GM18498 (cell line): ENCODE measurements around the gene NKX2-3.
A peak's percentile ranks its signal among the peaks of the same experiment; 100 is the strongest.

Source experiments
- ATAC-seq: cut with Tn5 transposase; IDR thresholded peaks from one replicate; pipeline ENCODE4 v1.9.1; 2021; ENCODE audit warnings: mild to moderate bottlenecking, moderate library complexity; ENCODE audit not compliant: unreplicated experiment

The NKX2-3 gene

DNA sequence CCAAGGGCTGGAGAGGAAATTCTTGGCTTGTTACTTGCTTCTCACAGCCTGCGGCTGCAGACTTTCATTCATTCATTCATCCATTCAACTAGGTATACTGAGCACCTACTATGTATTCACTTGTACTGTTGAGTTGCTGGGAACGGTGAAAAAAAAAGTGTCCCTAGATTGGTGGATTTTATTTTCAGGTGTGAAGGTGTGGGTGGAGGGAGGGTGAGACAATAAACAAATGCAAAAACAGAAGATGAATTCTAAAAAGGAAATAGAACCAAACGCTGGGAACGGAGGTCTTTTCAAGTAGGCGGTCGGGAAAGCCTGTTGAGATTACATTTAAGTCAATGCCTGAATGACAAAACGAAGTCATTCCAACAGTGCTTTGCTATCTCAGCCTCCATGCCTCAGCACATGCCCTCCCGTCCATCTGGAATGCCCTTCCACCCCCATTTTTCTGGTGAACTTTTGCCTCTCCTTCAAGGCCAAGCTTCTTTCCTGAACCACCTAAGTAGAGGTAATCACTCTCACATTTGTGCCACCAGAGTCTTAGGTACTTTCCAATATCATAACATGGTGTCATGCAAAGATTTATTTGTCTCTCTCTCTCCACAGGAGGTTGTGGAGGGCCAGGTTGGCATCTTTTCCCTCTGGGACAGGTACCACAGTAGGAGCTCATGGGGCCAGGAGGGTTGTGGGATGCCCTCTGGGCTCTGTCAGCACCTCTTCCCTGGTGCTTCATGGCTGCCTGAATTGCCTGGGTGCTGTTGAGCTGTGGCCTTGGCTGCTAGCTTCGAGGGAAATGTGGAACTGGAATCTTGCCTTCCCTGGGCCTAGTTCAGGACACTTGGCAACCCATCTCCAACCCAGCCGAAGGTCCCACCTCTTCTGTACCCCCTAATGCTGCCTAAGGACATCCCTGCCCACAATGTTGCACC is 5.5 kb downstream of the NKX2-3 start:
- no peak for ATAC-seq

DNA sequence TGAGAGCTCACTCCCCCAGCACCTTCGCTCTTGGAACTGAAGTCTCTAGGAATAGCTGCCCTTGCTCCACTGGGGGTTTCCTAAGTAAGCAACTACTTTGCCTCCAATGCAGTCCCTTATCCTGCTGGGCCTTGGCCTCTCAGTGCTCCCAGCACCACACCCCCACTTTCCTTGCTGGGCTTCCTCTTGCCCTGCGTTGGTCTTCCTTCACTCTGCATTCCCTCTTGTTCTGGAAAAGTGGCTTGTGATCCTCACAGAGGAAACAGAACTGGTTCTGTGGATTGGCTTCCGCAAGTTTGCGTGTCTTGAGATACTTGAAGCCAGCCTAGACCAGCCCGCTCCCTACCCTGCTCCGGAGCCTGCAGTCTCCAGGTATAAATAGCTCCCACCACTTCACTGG is 6.4 kb downstream of the NKX2-3 start:
- ATAC-seq: no peak

- ATAC-seq: no peak
Observed at GRCh38 chr10:99539820-99540219, 7.1 kb downstream of the NKX2-3 start.

GRCh38 chr10:99540306-99540656 is 7.5 kb downstream of the NKX2-3 start:
- no peak for ATAC-seq

DNA sequence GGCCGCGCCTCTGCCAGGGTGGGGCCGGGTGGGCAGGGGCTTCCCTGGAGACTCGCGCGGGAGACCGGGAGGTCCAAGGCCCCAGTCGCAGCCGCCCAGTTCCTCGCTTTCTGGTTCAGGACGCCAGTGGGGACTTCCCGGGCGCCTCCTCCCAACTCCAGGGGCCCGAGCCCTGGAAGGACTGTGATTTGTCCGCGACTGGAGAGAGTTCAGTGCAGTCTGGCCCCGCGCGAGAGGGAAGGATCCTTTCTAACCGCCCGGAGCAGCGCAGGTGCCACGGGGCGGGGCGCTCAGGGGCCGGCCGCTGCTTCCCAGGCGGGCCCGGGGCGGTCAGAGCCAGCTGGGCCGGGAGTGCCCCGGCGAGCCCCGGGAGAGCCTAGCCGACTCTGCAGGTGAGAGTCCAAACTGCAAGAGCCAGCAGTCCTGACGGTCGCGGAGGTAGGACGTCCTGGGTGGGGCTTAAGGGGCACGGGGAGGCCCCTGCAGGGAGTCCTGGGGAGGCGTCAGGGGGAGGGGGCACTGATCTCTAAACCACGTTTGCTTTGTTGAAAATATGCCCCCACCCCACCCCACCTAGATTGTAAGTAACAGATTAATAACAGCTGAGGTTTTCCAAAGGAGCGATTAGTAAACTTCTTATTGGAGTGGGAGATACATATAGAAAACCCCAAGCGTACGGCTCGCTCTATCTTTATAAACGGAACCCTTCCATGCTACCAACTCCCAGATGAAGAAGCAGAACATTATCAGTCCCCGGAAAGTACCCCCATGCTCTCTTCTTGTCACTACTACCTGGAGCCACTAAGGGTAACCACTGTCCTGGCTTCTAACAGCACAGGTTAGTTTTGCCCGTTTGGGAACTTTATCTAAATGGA is 8.2 kb downstream of the NKX2-3 start:
- no peak for ATAC-seq

DNA sequence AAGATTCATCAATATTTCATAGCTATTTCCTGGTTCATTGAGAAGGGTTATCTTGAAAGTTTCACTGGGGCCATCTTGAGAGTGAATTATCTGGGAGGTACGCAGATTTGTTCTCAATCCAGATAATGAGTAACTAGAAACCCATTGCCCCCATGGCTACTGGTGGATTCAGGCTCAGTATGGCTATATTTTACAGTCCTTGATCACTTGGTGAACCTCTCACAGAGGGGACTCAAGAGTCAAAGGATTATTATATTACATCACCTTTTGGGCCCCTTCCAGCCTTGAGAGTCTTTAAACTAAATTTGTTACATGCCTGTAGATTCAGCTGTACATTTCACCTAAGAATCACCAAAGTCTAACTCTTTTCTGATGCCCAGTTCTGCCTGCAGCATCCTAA is 11.6 kb downstream of the NKX2-3 start:
- ATAC-seq: no peak

- peak; percentile 67 for ATAC-seq
Observed at GRCh38 chr10:99548041-99548530, 15.3 kb downstream of the NKX2-3 start.

GRCh38 chr10:99551158-99551557 is 18.4 kb downstream of the NKX2-3 start:
- no peak for ATAC-seq

GRCh38 chr10:99551616-99552015 is 18.9 kb downstream of the NKX2-3 start:
- no peak for ATAC-seq

DNA sequence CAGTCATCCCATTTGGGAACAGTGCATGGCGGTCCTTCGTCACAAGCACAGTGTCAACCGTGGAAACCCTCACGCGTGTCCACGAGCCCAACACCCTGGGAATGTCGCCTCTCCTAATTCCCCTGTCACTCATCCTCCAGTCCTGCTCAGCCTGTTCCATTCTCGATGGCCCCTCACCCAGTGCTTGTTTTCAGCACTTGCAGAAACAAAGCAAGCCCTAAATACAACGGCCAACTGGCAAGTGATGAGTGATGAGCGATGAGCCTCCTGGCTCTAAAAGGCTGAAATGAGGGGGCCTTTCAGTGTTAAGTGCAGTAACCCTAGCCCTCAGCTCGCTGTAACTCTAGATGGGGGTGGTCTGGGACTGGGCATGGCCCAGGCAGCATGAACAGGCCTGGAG is 22.6 kb downstream of the NKX2-3 start:
- no peak for ATAC-seq

DNA sequence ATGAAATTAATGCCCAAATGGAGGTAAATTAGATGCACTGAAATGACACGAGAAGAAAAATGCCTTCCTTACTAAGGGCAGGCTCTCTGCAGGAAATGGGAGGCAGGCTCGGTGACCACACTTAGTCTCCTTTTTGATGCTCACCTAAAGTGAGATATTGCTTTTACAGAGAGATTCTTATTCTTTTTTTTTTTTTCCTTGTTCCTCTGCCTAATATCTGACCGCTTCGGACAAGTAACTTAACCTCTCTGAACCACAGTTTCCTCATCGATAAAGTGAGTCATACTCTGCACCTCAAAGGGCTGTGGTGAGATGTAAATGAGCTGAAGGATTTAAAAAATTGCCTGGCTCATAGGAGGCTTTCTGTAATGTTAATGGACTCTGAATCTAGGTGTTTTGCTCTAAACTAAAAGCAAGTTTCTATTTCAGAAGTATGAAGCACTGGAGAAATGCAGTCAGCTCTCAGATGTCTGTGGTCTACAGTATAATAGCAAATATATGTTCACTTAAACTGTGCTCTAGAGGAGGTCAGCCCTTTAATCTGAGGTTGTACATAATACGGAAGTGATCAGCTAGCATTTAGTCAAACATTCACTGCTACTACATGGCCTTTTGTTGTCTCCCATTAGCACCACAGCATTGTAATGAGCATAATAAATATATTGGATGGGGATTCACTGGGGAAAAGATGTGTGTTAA is 23.2 kb downstream of the NKX2-3 start:
- peak; percentile 90 for ATAC-seq

- ATAC-seq: no peak
Observed at GRCh38 chr10:99557044-99557443, 24.3 kb downstream of the NKX2-3 start.

- ATAC-seq: no peak
Observed at GRCh38 chr10:99558708-99559107, 26.0 kb downstream of the NKX2-3 start.

DNA sequence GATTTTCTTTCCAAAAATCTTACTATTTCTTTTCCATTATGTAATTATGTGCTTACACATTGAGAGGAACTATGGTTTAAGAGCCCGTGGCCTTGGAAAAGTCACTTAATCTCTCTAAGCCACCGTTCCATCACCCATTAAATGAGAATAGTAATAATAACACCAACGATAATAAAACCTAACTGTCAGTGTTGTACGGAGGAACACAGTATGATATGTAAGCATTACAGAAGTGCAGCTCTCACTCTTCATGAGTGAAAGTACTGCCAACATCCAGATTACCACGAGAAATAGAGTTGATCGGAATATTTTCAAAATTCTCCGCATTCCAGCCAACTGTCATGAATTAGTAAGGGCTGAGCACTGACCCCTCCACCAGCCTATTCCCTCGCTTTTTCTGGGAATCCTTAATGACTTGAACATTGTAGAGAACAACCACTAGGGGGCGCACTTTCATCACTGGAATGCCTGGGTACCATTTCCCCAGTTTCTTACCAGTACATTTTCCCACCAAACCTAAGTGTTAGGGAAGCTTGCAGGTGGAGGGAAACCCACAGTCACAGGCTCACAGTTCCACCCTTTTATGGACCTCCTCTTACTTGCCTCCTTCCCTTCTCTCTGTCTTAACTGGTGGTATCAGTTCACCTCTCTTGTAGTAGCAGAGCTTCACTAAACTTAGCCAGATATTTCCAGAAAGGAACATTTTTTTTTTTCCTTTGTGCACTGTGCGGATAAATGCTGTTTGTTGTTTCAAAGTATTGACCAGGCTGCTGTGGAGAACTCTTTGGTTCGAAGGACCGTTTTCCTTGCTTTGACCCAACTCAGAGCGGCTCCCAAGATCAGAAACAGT is 27.8 kb downstream of the NKX2-3 start:
- ATAC-seq: no peak

- no peak for ATAC-seq
Observed at GRCh38 chr10:99562631-99563030, 29.9 kb downstream of the NKX2-3 start.

DNA sequence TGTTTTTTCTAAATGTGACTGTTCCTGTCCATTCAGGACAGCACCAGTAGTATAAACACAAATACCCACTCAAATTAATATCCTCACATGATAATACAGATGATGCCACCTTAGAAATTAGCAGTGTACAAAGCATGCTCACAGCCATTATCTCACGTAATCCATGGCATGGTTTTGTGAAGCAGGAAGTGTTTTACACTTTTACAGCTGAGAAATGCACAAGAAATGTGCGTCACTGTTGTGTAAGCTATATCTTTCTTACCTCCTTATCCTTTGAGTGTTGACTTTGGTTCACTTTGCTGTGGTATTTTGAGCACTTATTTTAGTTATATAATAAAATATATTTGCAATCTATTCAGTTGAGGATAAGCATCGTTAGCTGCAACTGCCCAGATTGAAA is 31.6 kb downstream of the NKX2-3 start:
- no peak for ATAC-seq

- no peak for ATAC-seq
Observed at GRCh38 chr10:99565166-99565565, 32.4 kb downstream of the NKX2-3 start.

- ATAC-seq: no peak
Observed at GRCh38 chr10:99569253-99569939, 36.7 kb downstream of the NKX2-3 start.

DNA sequence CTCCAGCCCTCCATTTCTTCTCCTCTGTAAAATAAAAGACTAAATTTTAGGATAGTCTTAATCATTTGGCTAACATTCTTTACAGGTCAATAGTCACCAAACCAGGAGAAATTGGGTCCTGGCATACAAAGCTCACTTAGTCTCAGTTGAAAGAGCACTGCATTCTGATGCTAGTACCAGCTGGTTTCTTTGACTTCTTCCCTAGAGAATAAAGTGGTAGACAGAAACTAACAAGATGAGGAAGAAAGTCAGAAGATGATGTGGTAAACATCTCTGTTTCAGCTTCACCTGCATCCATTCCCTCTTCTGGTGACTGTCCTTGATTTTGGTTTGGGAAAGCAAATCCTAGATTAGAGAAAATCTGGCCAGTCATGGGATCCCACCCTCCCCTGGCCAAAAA is 37.2 kb downstream of the NKX2-3 start:
- ATAC-seq: no peak

- no peak for ATAC-seq
Observed at GRCh38 chr10:99571816-99572215, 39.1 kb downstream of the NKX2-3 start.
